ENCODE results near the gene ZNF544.

Gene ZNF544

DNA sequence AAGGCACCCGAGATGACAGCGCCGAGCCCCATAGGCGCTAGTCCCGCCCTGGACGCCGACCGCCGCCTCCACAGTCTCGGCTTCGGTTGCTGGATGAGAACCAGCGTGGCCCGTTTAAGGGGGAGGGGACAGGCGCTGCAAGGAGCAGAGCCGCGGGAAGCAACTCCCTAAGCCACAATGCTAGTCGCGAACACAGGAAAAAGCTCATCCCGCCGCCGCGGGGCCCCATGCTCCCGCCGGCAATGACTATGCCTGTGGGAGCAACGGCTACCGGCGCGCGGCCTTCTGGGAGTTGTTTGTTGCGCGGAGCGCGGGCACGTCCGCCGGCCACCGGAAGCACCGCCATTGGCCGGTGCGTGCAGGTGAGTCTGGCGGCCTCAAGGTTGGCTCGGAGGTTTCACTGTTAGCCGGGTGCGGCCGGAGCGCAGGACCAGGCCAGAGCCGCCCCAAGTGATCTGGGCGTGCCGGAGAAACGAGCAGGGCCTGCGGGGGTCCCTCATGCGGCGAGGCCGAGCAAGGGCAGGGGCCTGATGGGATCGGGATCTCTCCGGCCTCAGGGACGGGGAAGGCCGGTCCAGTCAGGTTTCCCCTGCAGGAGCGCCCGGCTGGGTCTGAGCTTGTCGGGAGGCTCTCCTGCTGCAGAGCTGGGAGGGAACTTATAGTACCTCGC, at the start of gene ZNF544:
Gene ZNF544, plus strand, starts transcription at position 330 of the 670 bp plus-strand sequence. CDS start 15,110 bp downstream, outside the sequence.
- DNase-seq = peak; percentile 84

DNA sequence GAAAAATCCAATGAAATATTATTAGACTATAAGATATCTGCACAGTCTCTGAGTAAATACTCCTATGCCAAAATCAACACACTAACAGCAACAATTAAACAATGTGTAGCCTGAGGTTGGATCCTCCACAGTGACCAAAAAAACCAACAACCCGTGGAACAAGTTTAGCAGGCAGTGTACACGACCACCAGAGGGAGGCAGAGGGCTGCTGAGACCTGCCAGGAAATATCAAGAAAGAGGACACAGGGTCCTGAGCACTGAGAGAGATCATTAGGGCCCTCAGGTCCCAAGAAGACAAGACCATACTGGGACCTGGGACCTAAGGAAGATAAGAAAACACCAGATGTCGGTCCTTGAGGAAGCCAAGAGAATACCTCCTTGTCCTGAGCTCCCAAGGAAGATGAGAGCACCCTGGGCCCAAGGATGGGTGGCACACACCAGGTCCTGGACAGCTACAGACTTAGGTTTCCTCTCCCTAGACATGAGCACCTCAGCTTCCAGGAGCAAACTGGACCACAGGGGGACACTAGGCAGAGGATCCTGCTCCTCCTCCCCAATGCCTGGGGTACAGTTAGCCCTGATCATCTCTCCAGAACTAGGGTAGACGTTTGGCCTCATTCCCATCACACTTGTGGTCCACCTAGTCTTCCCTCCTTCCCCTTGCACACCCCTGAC, 46.7 kb upstream of the ZNF544 start:
- DNase-seq = no peak

DNA sequence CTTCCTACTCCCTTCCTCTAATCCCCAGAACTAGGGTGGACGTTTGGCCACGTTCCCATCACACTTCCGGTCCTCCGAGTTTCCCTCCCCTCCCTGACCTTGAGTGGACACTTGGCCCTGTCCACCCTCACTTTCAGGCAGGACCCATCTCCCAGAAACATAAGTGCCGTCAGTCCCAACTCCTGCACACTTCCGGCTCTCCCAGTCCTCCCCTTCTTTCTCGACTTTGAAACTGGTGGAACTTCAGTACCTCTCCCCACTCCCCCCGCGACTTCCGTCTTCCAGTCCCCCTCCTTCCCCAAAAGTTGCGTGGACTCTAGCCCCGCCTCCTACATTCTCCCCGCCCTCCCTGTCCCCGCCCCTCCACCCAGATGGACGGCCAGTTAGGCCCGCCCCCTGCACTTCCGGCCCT, 46.1 kb upstream of the ZNF544 start:
- no peak for DNase-seq

DNA sequence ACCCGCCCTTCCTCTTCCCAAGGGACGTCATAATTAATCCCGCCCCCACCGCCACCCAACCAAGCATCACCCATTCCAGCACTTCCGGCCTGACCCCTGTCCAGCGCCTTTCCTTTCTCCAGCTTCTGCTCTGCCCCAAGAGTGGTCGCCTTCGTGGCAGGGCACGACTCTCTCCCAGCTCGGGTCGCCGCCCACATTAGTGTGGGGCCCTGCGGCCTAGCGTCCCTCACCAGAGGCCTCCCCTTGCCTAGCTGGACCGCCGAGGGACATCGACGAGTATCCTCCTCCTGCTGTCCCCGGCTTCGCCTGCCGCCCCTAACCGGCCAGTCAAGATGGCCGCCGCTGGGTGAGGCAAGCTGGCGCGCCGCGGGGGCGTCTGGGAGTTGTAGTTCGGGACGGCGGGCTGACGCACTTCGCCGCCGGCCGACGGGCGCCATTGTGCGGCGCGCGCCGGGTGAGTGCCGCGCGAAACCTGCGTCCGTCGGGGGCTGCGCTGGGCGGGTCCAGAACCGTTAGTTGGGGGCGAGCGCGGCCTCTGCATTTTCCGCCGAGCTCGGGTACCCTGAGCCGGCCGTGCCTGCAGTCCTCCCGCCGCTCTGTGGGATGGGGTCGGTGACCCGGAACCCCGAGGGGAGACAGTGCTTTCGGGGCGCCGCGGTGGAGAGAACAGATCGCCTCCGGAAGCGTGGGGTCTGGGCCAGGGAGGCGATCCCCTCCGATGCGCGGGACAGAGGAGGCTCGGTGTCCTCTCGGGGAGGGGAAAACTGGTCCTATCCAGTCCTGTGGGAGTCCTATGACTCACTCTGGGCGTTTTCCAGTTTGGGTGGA, 45.5 kb upstream of the ZNF544 start, which contains the start of gene ZNF274:
Gene ZNF274, plus strand, starts transcription at position 73 of the 828 bp plus-strand sequence. CDS start 905 bp downstream, outside the sequence.
- DNase-seq = peak; percentile 92

GRCh38 chr19:58183817-58184215, 44.9 kb upstream of the ZNF544 start:
- no peak for DNase-seq

DNA sequence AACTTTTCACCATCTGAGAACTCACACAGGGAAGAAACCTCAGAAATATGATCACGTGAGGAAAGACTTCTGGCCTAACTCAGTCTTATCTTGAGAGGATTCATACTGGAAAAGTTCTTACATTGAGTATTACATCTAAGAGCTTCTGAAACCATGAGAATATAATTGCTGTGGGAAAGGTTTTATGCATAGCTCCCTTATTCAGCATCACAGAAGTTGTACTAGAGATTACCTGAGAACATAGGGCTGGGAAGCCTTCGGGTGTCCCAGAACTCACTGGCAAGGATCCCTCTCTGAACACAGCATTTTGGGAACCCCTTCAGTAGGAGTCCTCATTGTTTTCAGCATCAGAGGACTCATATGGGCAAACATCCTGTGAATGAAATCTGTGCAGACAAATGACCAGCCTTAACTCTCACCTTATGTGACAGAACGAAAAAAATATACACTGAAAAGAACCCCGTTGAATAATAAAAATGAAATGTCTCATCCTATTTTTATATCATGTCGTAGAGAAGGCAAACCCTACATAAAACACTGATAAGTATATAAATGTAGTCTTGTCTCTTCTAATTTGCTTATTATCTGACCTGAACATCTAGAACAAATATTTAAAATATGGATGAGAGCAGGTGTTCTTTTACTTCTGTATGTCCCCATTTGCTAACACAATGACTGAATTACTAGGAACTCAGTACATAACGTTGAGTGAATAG, 31.7 kb upstream of the ZNF544 start:
- DNase-seq = no peak

- DNase-seq = no peak
Measured at GRCh38 chr19:58203814-58204475, 24.8 kb upstream of the ZNF544 start.

DNA sequence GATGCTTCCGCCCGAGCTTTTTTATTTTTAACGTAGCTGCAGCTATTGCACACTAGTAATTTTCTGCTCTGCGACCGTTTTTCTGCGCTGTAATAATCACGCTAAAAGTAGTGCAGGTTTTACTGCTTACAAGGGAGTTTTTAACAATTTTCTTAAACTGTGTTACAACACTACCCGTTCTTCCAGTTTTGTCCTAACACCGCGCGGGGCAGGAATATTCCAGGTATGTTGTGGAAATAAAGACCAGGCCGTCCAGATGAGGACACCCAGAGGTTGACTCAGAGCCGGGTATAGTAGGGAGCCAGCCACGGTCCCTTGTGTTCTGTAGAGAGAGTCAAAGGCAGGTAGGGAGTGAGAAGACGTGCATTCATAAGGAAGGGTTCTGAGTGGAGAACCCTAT, 24.1 kb upstream of the ZNF544 start:
- DNase-seq = no peak

- no peak for DNase-seq
Measured at GRCh38 chr19:58209577-58209976, 19.1 kb upstream of the ZNF544 start.

DNA sequence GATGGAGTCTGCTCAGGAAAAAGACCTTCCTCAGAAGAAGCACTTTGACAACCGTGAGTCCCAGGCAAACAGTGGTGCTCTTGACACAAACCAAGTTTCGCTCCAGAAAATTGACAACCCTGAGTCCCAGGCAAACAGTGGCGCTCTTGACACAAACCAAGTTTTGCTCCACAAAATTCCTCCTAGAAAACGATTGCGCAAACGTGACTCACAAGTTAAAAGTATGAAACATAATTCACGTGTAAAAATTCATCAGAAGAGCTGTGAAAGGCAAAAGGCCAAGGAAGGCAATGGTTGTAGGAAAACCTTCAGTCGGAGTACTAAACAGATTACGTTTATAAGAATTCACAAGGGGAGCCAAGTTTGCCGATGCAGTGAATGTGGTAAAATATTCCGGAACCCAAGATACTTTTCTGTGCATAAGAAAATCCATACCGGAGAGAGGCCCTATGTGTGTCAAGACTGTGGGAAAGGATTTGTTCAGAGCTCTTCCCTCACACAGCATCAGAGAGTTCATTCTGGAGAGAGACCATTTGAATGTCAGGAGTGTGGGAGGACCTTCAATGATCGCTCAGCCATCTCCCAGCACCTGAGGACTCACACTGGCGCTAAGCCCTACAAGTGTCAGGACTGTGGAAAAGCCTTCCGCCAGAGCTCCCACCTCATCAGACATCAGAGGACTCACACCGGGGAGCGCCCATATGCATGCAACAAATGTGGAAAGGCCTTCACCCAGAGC, 16.2 kb upstream of the ZNF544 start:
- DNase-seq = no peak

DNA sequence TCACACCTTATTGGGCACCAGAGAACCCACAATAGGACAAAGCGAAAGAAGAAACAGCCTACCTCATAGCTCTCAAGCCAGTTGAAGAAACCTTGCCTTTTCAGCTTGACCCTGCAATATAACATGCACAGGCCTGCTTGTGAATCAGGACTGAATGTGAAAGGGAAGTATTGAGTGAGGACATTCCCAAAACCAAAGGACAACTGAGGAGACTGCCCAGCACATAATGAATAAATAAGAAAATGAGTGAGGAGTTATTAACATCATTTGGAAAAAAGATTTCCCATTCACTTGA, 15.7 kb upstream of the ZNF544 start:
- DNase-seq = no peak

DNA sequence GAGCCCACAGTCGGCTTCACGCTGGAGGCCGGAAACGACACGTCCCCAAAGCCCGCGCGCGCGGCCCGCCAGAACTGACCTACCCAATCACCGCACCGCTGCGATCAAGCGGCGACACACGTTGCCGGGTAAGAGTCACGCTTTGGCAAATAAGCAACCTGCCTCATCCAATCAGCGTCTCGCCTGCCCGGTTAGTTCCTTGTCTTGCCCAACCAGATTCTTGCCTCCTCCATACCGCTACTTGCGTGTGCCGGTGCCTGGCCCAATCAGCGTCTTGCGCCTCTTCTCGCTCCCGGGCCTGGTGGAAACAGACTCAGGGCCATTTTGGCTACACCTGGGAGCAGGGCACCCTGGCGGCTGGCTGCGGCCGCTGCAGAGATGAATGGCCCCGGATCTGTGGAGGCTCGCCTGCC, 11.6 kb upstream of the ZNF544 start:
- DNase-seq = no peak

GRCh38 chr19:58217607-58218391, 10.9 kb upstream of the ZNF544 start:
- DNase-seq = no peak

- DNase-seq = no peak
Measured at GRCh38 chr19:58218899-58219298, 9.8 kb upstream of the ZNF544 start.

GRCh38 chr19:58227964-58228584, 640 bp upstream of the ZNF544 start:
- no peak for DNase-seq

DNA sequence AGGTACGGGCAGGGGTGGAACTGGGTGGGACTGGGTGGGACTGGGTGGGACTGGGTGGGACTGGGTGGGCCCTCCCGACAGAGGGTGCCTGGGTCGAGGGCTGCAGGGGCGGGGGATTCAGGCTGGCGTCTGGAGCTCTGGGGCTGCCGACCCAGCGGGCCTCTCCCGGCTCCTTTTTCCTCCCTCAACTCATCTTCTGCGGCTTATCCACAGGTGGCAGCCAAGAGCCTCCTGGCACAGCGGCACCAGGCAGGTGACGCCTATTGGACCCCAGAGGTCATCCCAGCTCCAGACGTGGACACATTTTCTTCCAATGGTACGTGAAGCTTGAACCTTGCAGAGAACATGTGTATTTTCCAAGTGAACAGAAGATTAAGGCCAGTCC, 533 bp downstream of the ZNF544 start:
- no peak for DNase-seq

- no peak for DNase-seq
Measured at GRCh38 chr19:58237324-58237723, 8.6 kb downstream of the ZNF544 start.

- no peak for DNase-seq
Measured at GRCh38 chr19:58243351-58243750, 14.6 kb downstream of the ZNF544 start.

GRCh38 chr19:58248886-58249285, 20.2 kb downstream of the ZNF544 start:
- DNase-seq = no peak

DNA sequence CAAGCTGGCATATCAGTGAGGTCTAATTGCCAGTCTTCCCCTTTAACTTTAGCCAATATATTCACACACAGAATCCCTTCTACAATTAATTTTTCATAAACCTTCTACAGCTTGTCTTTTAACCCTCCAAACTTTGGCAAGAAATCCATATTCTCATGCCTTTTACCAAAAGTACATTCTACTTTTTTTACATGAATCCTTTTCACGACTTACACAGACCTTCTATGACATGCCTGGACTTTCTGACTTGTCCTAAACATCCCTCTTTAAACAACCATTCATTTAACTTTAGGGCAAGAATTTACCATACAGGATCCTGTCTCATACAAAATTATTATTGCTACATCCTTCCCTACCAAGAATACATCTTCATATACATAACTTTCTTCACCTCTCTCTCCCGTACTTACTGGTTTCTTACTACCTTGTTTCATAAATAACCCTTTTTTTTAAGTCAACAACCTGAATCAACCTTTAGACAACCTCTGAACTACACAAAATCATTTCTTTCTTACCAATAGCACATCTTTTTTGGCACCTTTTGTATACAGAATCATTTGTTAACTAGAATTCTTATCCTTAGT, 23.5 kb downstream of the ZNF544 start:
- no peak for DNase-seq
